SU-DHL-6 (cell line): ENCODE data around the gene SESN2.

ENCODE experiments used
- H2AFZ ChIP-seq: fragments of 200-600 bp; sonication (generic); 2 replicates; pipeline ENCODE4 v1.6.1; 2014; ENCODE audit warnings: low read depth, mild to moderate bottlenecking, moderate library complexity, mixed read lengths, antibody characterized with exemption, low read length; ENCODE audit not compliant: severe bottlenecking
- H3F3A ChIP-seq: fragments of 200-600 bp; shearing (Covaris generic); 2 replicates; pipeline ENCODE4 v1.6.0; 2016; ENCODE audit warnings: antibody characterized with exemption, mild to moderate bottlenecking; ENCODE audit not compliant: insufficient read depth
- H3K27ac ChIP-seq: fragments of 200-600 bp; sonication (generic); 2 replicates; pipeline ENCODE4 v1.5.1; 2016; ENCODE audit warnings: low read depth, mild to moderate bottlenecking, low read length, moderate library complexity, mixed read lengths
- H3K27me3 ChIP-seq: fragments of 200-600 bp; sonication (generic), shearing (Covaris generic); 2 replicates; pipeline ENCODE4 v1.6.0; 2014; ENCODE audit warnings: mild to moderate bottlenecking, low read length
- H3K36me3 ChIP-seq: fragments of 200-600 bp; sonication (generic); 2 replicates; pipeline ENCODE4 v1.6.1; 2014; ENCODE audit warnings: mild to moderate bottlenecking, low read length, mixed read lengths
- H3K4me2 ChIP-seq: fragments of 300-600, 200-600 bp; shearing (Covaris generic), sonication (generic); 2 replicates; pipeline ENCODE4 v1.6.0; 2014; ENCODE audit warnings: low read length, low read depth, mild to moderate bottlenecking; ENCODE audit not compliant: poor library complexity, severe bottlenecking
- H3K4me3 ChIP-seq: fragments of 200-600 bp; sonication (generic); 2 replicates; pipeline ENCODE4 v1.5.1; 2014; ENCODE audit warnings: antibody characterized with exemption, low read length, mild to moderate bottlenecking, mixed read lengths; ENCODE audit not compliant: insufficient read depth, poor library complexity, severe bottlenecking
- H3K79me2 ChIP-seq: fragments of 200-600 bp; sonication (generic); 2 replicates; pipeline ENCODE4 v1.6.1; 2014; ENCODE audit warnings: mild to moderate bottlenecking, low read length, moderate library complexity; ENCODE audit not compliant: insufficient read depth
- H3K9ac ChIP-seq: fragments of 200-600 bp; sonication (generic); 2 replicates; pipeline ENCODE4 v1.7.0; 2014; ENCODE audit warnings: mild to moderate bottlenecking, low read length
- H3K9me2 ChIP-seq: fragments of 200-600 bp; sonication (generic); replicated peaks from 2 replicates; pipeline ENCODE4 v1.6.1; 2014; ENCODE audit warnings: low read length; ENCODE audit not compliant: insufficient read depth
- H3K9me3 ChIP-seq: fragments of 200-600 bp; sonication (generic); 2 replicates; pipeline ENCODE4 v1.6.1; 2014; ENCODE audit warnings: low read length, mixed read lengths; ENCODE audit not compliant: insufficient read depth
- H4K20me1 ChIP-seq: fragments of 200-600 bp; sonication (generic); 2 replicates; pipeline ENCODE4 v1.6.1; 2014; ENCODE audit warnings: low read depth, mild to moderate bottlenecking, antibody characterized with exemption, low read length, moderate library complexity, mixed read lengths
- CTCF ChIP-seq: fragments of 200-600 bp; sonication (generic); IDR thresholded peaks from one replicate; pipeline ENCODE4 v1.5.1; 2017; ENCODE audit warnings: antibody characterized with exemption, mild to moderate bottlenecking, low read length, moderate library complexity; ENCODE audit not compliant: insufficient read depth, poor library complexity, severe bottlenecking
- EZH2phosphoT487 ChIP-seq: fragments of 200-600 bp; sonication (generic), shearing (Covaris generic); conservative IDR thresholded peaks from 2 replicates; pipeline ENCODE4 v1.6.1; 2018; ENCODE audit warnings: mild to moderate bottlenecking, antibody characterized with exemption, low read length, moderate library complexity, mixed read lengths

Gene SESN2

GRCh38 chr1:28264897-28265296 is 5.6 kb downstream of the SESN2 start:
- Histone ChIP-seq H3K9me2 (no peaks in the 10 kb centered on the region), H3K4me3 (no peak overlapping the region), H3F3A (no peaks in the 10 kb centered on the region), H3K36me3 (no peaks in the 10 kb centered on the region), H3K4me2 (no peak overlapping the region), H3K27me3 (no peaks in the 10 kb centered on the region), H3K9me3 (no peaks in the 10 kb centered on the region), H3K9ac (no peak overlapping the region), H4K20me1 (no peaks in the 10 kb centered on the region), H3K79me2 (peaks cover 75% of the 10 kb centered on the region), H2AFZ (no peak overlapping the region), H3K27ac (no peak overlapping the region)
- TF ChIP-seq CTCF (no peak), EZH2phosphoT487 (no peak)

- no peaks in the 10 kb centered on the region for H4K20me1 ChIP-seq
- H3K4me3 ChIP-seq: no peak overlapping the region
- H3K9me2 ChIP-seq: no peaks in the 10 kb centered on the region
- no peaks in the 10 kb centered on the region for H3K36me3 ChIP-seq
- no peak overlapping the region for H3K4me2 ChIP-seq
- no peaks in the 10 kb centered on the region for H3K27me3 ChIP-seq
- no peaks in the 10 kb centered on the region for H3F3A ChIP-seq
- TF ChIP-seq CTCF: no peak
- no peak for TF ChIP-seq EZH2phosphoT487
- peaks cover 69% of the 10 kb centered on the region for H3K79me2 ChIP-seq
- no peak overlapping the region for H3K27ac ChIP-seq
- no peaks in the 10 kb centered on the region for H3K9me3 ChIP-seq
- H2AFZ ChIP-seq: no peak overlapping the region
- no peak overlapping the region for H3K9ac ChIP-seq
Measured at GRCh38 chr1:28265577-28265976, 6.3 kb downstream of the SESN2 start.

GRCh38 chr1:28266920-28267322 is 7.6 kb downstream of the SESN2 start:
- no peaks in the 10 kb centered on the region for H3K9me3 ChIP-seq
- H3K4me2 ChIP-seq: no peak overlapping the region
- no peak overlapping the region for H3K27ac ChIP-seq
- no peaks in the 10 kb centered on the region for H3K36me3 ChIP-seq
- peaks cover 57% of the 10 kb centered on the region for H3K79me2 ChIP-seq
- H2AFZ ChIP-seq: no peak overlapping the region
- H3K27me3 ChIP-seq: no peaks in the 10 kb centered on the region
- no peaks in the 10 kb centered on the region for H4K20me1 ChIP-seq
- TF ChIP-seq EZH2phosphoT487 (no peak), CTCF (no peak)
- H3K9ac ChIP-seq: no peak overlapping the region
- no peak overlapping the region for H3K4me3 ChIP-seq
- H3K9me2 ChIP-seq: no peaks in the 10 kb centered on the region
- no peaks in the 10 kb centered on the region for H3F3A ChIP-seq
